Measurements from ENCODE around the gene PNMA8B. TPM values are rescaled to one million over a fixed set of nuclear protein-coding genes. Genes with fewer than 3 reads are reported as not detected.

The PNMA8B gene
- total RNA-seq, 3 donors from 2014 or later, result 1.6 to 4.2 (median 2.2) TPM

DNA sequence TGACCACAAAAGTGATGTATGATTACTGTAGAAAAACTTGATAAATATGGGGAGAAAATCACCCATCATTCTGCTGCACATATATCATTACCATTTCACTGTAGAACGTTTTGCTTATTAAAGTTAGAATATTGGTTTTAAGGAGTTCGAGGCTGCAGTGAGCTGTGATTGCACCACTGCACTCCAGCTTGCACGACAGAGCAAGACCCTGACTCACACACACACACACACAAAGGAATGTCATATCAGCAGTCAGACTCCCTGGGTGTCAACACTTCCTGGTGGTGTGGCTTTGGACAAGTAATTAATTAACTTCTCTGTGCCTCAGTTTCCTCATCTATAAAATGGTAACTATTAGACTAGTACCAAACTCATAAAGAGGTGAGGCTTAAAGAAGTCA lies 13.0 kb downstream of the PNMA8B start:
- no peaks in the 10 kb centered on the region for H3K9me3 ChIP-seq
- intact Hi-C loops (cut with DNase I; ENCODE audit: low total_unique reads), result loop anchor here (5.0 kb wide), 2 partner anchors 485 to 770 kb away; no protein-coding TSS in a partner anchor
- DNase-seq (ENCODE audit: low spot score in 2 of 2), result no peak
- H3K4me1 ChIP-seq, result peaks cover 0 to 17% of the 10 kb centered on the region in 2 donors
- H3K27me3 ChIP-seq, result no peaks in the 10 kb centered on the region
- H3K27ac ChIP-seq, result peak overlapping the region in 1 of 2 donors; percentile 33
- no peaks in the 10 kb centered on the region for H3K36me3 ChIP-seq
- H3K4me3 ChIP-seq, result no peak overlapping the region
- TF ChIP-seq POLR2AphosphoS5 (IDR thresholded peaks at IDR 0.05) (no peak), POLR2A (IDR thresholded peaks at IDR 0.05) (no peak)
- TF ChIP-seq, protein P1, sequence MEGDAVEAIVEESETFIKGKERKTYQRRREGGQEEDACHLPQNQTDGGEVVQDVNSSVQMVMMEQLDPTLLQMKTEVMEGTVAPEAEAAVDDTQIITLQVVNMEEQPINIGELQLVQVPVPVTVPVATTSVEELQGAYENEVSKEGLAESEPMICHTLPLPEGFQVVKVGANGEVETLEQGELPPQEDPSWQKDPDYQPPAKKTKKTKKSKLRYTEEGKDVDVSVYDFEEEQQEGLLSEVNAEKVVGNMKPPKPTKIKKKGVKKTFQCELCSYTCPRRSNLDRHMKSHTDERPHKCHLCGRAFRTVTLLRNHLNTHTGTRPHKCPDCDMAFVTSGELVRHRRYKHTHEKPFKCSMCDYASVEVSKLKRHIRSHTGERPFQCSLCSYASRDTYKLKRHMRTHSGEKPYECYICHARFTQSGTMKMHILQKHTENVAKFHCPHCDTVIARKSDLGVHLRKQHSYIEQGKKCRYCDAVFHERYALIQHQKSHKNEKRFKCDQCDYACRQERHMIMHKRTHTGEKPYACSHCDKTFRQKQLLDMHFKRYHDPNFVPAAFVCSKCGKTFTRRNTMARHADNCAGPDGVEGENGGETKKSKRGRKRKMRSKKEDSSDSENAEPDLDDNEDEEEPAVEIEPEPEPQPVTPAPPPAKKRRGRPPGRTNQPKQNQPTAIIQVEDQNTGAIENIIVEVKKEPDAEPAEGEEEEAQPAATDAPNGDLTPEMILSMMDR (IDR thresholded peaks at IDR 0.05), result no peak

DNA sequence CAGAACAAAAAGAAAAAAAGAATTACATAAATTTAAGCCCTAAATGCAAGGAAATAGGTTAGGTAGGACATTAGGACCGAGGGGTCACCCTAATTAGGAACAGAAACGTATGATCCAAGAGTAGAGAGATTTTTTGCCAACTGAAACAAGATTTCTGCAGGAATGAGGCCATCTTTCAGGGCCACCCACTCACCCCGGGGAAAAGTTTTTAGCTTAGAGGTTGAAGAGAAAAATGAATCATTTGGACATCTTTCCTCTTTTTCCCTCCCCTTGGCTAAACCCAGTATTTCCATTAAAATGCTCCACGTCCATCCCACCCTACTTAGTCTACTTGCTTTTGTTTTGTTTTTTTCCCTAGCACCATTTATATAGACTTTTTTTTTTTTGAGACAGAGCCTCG lies 13.7 kb downstream of the PNMA8B start:
- TF ChIP-seq, protein P1 (IDR thresholded peaks at IDR 0.05), result no peak
- TF ChIP-seq POLR2AphosphoS5 (IDR thresholded peaks at IDR 0.05) (peak in 1 of 3 donors; percentile 18), POLR2A (IDR thresholded peaks at IDR 0.05) (no peak)
- Histone ChIP-seq H3K4me3 (peak overlapping the region in 2 of 3 donors; percentile 4 to 15), H3K9me3 (no peaks in the 10 kb centered on the region), H3K27ac (peak overlapping the region; percentile 82 to 89), H3K36me3 (no peaks in the 10 kb centered on the region), H3K4me1 (peaks cover 0 to 10% of the 10 kb centered on the region in 2 donors), H3K27me3 (no peaks in the 10 kb centered on the region)
- intact Hi-C loops (cut with DNase I; ENCODE audit: low total_unique reads), result loop anchor here (5.0 kb wide), 2 partner anchors 485 to 770 kb away; no protein-coding TSS in a partner anchor
- no peak for DNase-seq (ENCODE audit: low spot score in 2 of 2)

DNA sequence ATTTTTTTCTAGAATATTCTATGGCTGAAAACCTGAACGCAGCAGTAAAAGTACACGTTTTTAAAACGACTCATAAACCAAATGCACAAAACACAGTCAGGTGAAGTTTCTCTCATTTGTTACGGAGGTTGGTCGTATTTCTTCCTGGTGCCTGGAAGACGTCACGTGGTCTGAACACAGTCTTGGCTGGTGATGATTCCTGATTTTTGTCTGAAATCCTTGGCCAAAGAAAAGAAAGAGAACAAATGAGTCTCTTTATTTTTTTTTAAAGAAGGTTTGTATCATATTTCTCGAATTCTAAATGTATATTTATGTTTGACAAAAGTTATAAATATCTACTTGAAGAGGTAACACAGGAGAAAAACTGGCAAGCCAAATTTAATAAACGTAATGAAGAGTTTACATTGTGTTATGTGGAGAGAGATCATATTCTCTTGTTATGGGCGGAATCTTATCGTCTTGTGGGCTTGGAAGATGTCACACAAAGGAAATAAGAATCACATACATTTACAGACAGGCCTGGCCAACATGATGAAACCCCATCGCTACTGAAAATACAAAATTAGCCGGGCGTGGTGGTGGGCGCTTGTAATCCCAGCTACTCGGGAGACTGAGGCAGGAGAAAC lies 14.3 kb downstream of the PNMA8B start:
- Histone ChIP-seq H3K4me1 (peaks cover 0 to 10% of the 10 kb centered on the region in 2 donors), H3K4me3 (peak overlapping the region in 2 of 3 donors; percentile 4 to 15), H3K9me3 (no peaks in the 10 kb centered on the region), H3K27me3 (no peaks in the 10 kb centered on the region), H3K36me3 (no peaks in the 10 kb centered on the region), H3K27ac (peak overlapping the region; percentile 82 to 89)
- TF ChIP-seq, protein P1 (IDR thresholded peaks at IDR 0.05), result no peak
- TF ChIP-seq POLR2AphosphoS5 (IDR thresholded peaks at IDR 0.05) (no peak), POLR2A (IDR thresholded peaks at IDR 0.05) (no peak)
- DNase-seq (ENCODE audit: low spot score in 2 of 2), result no peak
- intact Hi-C loops (cut with DNase I; ENCODE audit: low total_unique reads), result loop anchor here (5.0 kb wide), 2 partner anchors 486 to 769 kb away; no protein-coding TSS in a partner anchor

DNA sequence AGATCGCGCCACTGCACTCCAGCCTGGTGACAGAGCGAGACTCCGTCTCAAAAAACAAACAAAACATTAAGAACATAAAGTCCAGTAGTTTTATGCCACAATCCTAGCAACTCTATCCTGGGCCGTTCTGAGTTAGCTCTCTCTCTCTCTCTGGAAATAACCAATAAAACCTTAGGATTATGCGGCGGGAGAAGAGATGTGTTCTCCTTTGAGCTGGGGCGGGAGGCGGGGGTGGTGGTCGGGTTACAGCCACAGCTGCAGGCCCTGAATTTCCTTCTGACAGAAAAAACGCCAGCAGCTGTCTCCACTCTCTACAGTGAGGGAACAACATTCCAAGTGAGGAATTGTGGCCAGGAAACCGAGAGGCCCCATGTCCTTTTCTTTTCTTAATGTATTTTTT lies 15.3 kb downstream of the PNMA8B start:
- peak overlapping the region; percentile 82 to 89 for H3K27ac ChIP-seq
- intact Hi-C loops (cut with DNase I; ENCODE audit: low total_unique reads), result loop anchor here (5.0 kb wide), 2 partner anchors 487 to 768 kb away; no protein-coding TSS in a partner anchor
- no peak for DNase-seq (ENCODE audit: low spot score in 2 of 2)

More for the DNA sequence above, 15.3 kb downstream of the PNMA8B start:
- Histone ChIP-seq H3K4me3 (peak overlapping the region in 1 of 3 donors; percentile 5), H3K27me3 (no peaks in the 10 kb centered on the region), H3K36me3 (no peaks in the 10 kb centered on the region), H3K9me3 (no peaks in the 10 kb centered on the region), H3K4me1 (peaks cover 0 to 10% of the 10 kb centered on the region in 2 donors)
- TF ChIP-seq, protein P1 (IDR thresholded peaks at IDR 0.05), result no peak
- TF ChIP-seq POLR2AphosphoS5 (IDR thresholded peaks at IDR 0.05), result no peak
- no peak for TF ChIP-seq POLR2A (IDR thresholded peaks at IDR 0.05)

All from breast epithelium (tissue), 4 donors.